A549 (cell line): ENCODE measurements around the gene SV2C.

Experiments
- EP300 ChIP-seq, 2 experiments: fragments of >200 bp; sonication (Bioruptor Twin); formaldehyde crosslinking; IDR thresholded peaks; 2 replicates in 1 of 2; 3 replicates in 1 of 2; pipeline ENCODE4 v1.6.1; 2016 to 2017
- POLR2A ChIP-seq: IDR thresholded peaks from 2 replicates; pipeline ENCODE4 v1.6.1; 2012; ENCODE audit warnings: mild to moderate bottlenecking, low read length

- TF ChIP-seq EP300 (IDR thresholded peaks at IDR 0.05) (no peak), POLR2A (no peak)
Observed at GRCh38 chr5:76234665-76235064, 151.5 kb downstream of the SV2C start.
